Mesenchymal stem cell (in vitro differentiated cells and primary cell): ENCODE data around the gene CHRM3.

Experiments
- DNase-seq: peaks from one replicate; pipeline ENCODE4 v3.0.0-alpha.2; 2013
- H2AFZ ChIP-seq: one replicate; pipeline ENCODE4 v1.6.1; 2013; ENCODE audit warnings: low read depth, mild to moderate bottlenecking, control low read depth, inconsistent platforms, low read length, moderate library complexity
- H2AK5ac ChIP-seq: 2 replicates; pipeline ENCODE4 v1.6.1; 2013; ENCODE audit warnings: low read length, moderate library complexity, mild to moderate bottlenecking, inconsistent platforms; ENCODE audit not compliant: severe bottlenecking
- H2BK120ac ChIP-seq: one replicate; pipeline ENCODE4 v1.6.1; 2013; ENCODE audit warnings: low read depth, mild to moderate bottlenecking, inconsistent platforms, low read length, moderate library complexity
- H2BK12ac ChIP-seq, 2 experiments: one replicate each; pipeline ENCODE4 v1.6.1; 2013; ENCODE audit warnings: inconsistent platforms in 2 of 2, low read length in 2 of 2, mild to moderate bottlenecking in 2 of 2, moderate library complexity in 2 of 2, control low read depth in 1 of 2
- H2BK15ac ChIP-seq: one replicate; pipeline ENCODE4 v1.6.1; 2013; ENCODE audit warnings: mild to moderate bottlenecking, low read depth, inconsistent platforms; ENCODE audit not compliant: poor library complexity, severe bottlenecking
- H2BK5ac ChIP-seq: 2 replicates; pipeline ENCODE4 v1.6.1; 2013; ENCODE audit warnings: low read depth, mild to moderate bottlenecking, low read length, control low read depth, inconsistent platforms; ENCODE audit not compliant: poor library complexity, severe bottlenecking
- H3K14ac ChIP-seq, 2 experiments: one replicate each; pipeline ENCODE4 v1.6.1; 2013; ENCODE audit warnings: inconsistent platforms in 2 of 2, low read length in 2 of 2, control low read depth in 1 of 2, mild to moderate bottlenecking in 1 of 2, moderate library complexity in 1 of 2
- H3K18ac ChIP-seq, 2 experiments: one replicate each; pipeline ENCODE4 v1.6.1; 2013; ENCODE audit warnings: inconsistent platforms in 2 of 2, low read length in 2 of 2, control low read depth in 1 of 2, low read depth in 1 of 2, mild to moderate bottlenecking in 1 of 2
- H3K23ac ChIP-seq, 2 experiments: one replicate each; pipeline ENCODE4 v1.6.1; 2013; ENCODE audit warnings: inconsistent platforms in 2 of 2, low read length in 2 of 2, mild to moderate bottlenecking in 2 of 2, moderate library complexity in 2 of 2, control low read depth in 1 of 2
- H3K27ac ChIP-seq: 2 replicates; pipeline ENCODE4 v1.5.1; 2013; ENCODE audit warnings: mild to moderate bottlenecking, moderate library complexity, low read length, control low read depth, inconsistent platforms; ENCODE audit not compliant: poor library complexity, severe bottlenecking
- H3K27me3 ChIP-seq, 2 experiments: 2 replicates each; pipeline versions ENCODE4 v1.6.1 to v1.7.0; 2013; ENCODE audit warnings: low read length in 2 of 2, mild to moderate bottlenecking in 2 of 2, moderate library complexity in 2 of 2, control low read depth in 1 of 2, inconsistent platforms in 1 of 2; ENCODE audit not compliant: control insufficient read depth in 1 of 2, insufficient read depth in 1 of 2
- H3K36me3 ChIP-seq, 2 experiments: 2 replicates each; pipeline versions ENCODE4 v1.6.1 to v1.7.0; 2013; ENCODE audit warnings: low read length in 2 of 2, control low read depth in 1 of 2, inconsistent platforms in 1 of 2, low read depth in 1 of 2, mild to moderate bottlenecking in 1 of 2; ENCODE audit not compliant: insufficient read depth in 2 of 2, control insufficient read depth in 1 of 2
- H3K4ac ChIP-seq, 2 experiments: one replicate each; pipeline ENCODE4 v1.6.1; 2013; ENCODE audit warnings: inconsistent platforms in 2 of 2, low read length in 2 of 2, mild to moderate bottlenecking in 2 of 2, moderate library complexity in 2 of 2, control low read depth in 1 of 2, low read depth in 1 of 2
- H3K4me1 ChIP-seq: 2 replicates; pipeline ENCODE4 v1.6.1; 2013; ENCODE audit warnings: low read depth, low read length, control low read depth; ENCODE audit not compliant: control insufficient read depth, insufficient read depth
- H3K4me2 ChIP-seq: 2 replicates; pipeline ENCODE4 v1.6.1; 2013; ENCODE audit warnings: low read length, mild to moderate bottlenecking, inconsistent platforms; ENCODE audit not compliant: poor library complexity, severe bottlenecking
- H3K4me3 ChIP-seq, 2 experiments: 2 replicates each; pipeline versions ENCODE4 v1.5.1 to v1.7.0; 2013; ENCODE audit warnings: low read length in 2 of 2, mild to moderate bottlenecking in 2 of 2, control low read depth in 1 of 2, low read depth in 1 of 2; ENCODE audit not compliant: insufficient read depth in 1 of 2
- H3K79me1 ChIP-seq: replicated peaks from 2 replicates; pipeline ENCODE4 v1.6.1; 2013; ENCODE audit warnings: mild to moderate bottlenecking, control low read depth, low read length, inconsistent platforms; ENCODE audit not compliant: poor library complexity, severe bottlenecking
- H3K9ac ChIP-seq: 2 replicates; pipeline ENCODE4 v1.7.0; 2013; ENCODE audit warnings: mild to moderate bottlenecking, low read length, moderate library complexity
- H3K9me3 ChIP-seq: 2 replicates; pipeline ENCODE4 v1.7.0; 2013; ENCODE audit warnings: mild to moderate bottlenecking, low read length; ENCODE audit not compliant: control insufficient read depth
- H4K8ac ChIP-seq: one replicate; pipeline ENCODE4 v1.6.1; 2013; ENCODE audit warnings: inconsistent platforms, mild to moderate bottlenecking, low read length, moderate library complexity
- H4K91ac ChIP-seq: one replicate; pipeline ENCODE4 v1.6.1; 2013; ENCODE audit warnings: mild to moderate bottlenecking, low read length, inconsistent platforms
- WGBS: methylation state at CpG from one replicate; pipeline ENCODE4 v1.1.7; 2013; ENCODE audit warnings: mixed read lengths; 5-methylcytosine and 5-hydroxymethylcytosine counted together

The CHRM3 gene

GRCh38 chr1:239418681-239419080, 32.3 kb downstream of the CHRM3 start:
- Histone ChIP-seq H2BK5ac (no peak overlapping the region), H3K36me3 (no peaks in the 10 kb centered on the region), H2BK15ac (no peak overlapping the region), H2BK12ac (no peak overlapping the region), H3K4ac (no peak overlapping the region), H3K9ac (no peak overlapping the region), H3K27ac (no peak overlapping the region), H3K14ac (no peak overlapping the region), H3K18ac (no peak overlapping the region), H3K4me3 (no peak overlapping the region), H3K27me3 (no peaks in the 10 kb centered on the region), H4K91ac (no peak overlapping the region), H2BK120ac (no peak overlapping the region), H2AFZ (no peak overlapping the region), H2AK5ac (no peak overlapping the region), H3K4me2 (no peak overlapping the region), H3K4me1 (no peaks in the 10 kb centered on the region), H3K23ac (no peak overlapping the region), H3K79me1 (no peaks in the 10 kb centered on the region), H4K8ac (no peak overlapping the region), H3K9me3 (no peaks in the 10 kb centered on the region)
- WGBS, result 79% methylated on average over 1 of the region's 1 CpG
- no peak for DNase-seq

DNA sequence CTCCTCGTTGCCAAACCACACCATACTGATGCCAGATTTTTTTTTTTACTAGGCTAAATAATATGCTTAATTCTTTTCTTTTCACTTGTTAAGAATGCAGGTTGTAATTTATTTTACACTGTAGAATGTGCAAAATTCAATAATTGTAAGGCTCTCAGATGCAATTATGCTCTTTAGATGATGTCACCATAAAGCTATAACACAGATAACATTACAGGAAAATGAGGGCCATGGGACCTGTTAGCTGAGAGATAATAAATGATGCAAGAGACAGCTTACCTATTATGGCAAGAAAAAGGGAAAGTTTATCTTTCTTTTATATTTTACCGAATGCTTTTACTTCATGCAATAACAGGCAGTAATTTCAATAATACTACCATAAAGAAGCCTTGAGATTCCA, 35.4 kb downstream of the CHRM3 start:
- H2BK5ac ChIP-seq, result no peak overlapping the region
- H4K8ac ChIP-seq, result no peak overlapping the region
- H3K27me3 ChIP-seq, result no peaks in the 10 kb centered on the region
- no peaks in the 10 kb centered on the region for H3K4me1 ChIP-seq
- no peak overlapping the region for H3K27ac ChIP-seq
- H3K23ac ChIP-seq, result no peak overlapping the region
- H2BK12ac ChIP-seq, result no peak overlapping the region
- H3K14ac ChIP-seq, result no peak overlapping the region
- H2BK120ac ChIP-seq, result no peak overlapping the region
- WGBS, result no CpG with 5 or more reads among the region's 2 CpGs
- H2AK5ac ChIP-seq, result no peak overlapping the region
- no peaks in the 10 kb centered on the region for H3K36me3 ChIP-seq
- no peaks in the 10 kb centered on the region for H3K9me3 ChIP-seq
- no peak overlapping the region for H3K4me2 ChIP-seq
- no peak overlapping the region for H2AFZ ChIP-seq
- H3K18ac ChIP-seq, result no peak overlapping the region
- no peak overlapping the region for H3K4ac ChIP-seq
- H4K91ac ChIP-seq, result no peak overlapping the region
- no peak overlapping the region for H2BK15ac ChIP-seq
- DNase-seq, result no peak
- H3K9ac ChIP-seq, result no peak overlapping the region
- H3K79me1 ChIP-seq, result no peaks in the 10 kb centered on the region
- H3K4me3 ChIP-seq, result no peak overlapping the region

- Histone ChIP-seq H2BK12ac (no peak overlapping the region), H3K23ac (no peak overlapping the region), H3K14ac (no peak overlapping the region), H2AFZ (no peak overlapping the region), H2BK120ac (no peak overlapping the region), H3K9ac (no peak overlapping the region), H2BK15ac (no peak overlapping the region), H2BK5ac (no peak overlapping the region), H3K27me3 (no peaks in the 10 kb centered on the region), H3K36me3 (no peaks in the 10 kb centered on the region), H3K18ac (no peak overlapping the region), H3K4me1 (peaks cover 1% of the 10 kb centered on the region), H4K8ac (no peak overlapping the region), H3K4me2 (no peak overlapping the region), H3K9me3 (no peaks in the 10 kb centered on the region), H3K4ac (no peak overlapping the region), H4K91ac (no peak overlapping the region), H2AK5ac (no peak overlapping the region), H3K27ac (no peak overlapping the region), H3K4me3 (no peak overlapping the region), H3K79me1 (no peaks in the 10 kb centered on the region)
- DNase-seq, result no peak
- WGBS, result 75% methylated on average over 2 of the region's 3 CpGs
Measured at GRCh38 chr1:239422818-239423217, 36.5 kb downstream of the CHRM3 start.

DNA sequence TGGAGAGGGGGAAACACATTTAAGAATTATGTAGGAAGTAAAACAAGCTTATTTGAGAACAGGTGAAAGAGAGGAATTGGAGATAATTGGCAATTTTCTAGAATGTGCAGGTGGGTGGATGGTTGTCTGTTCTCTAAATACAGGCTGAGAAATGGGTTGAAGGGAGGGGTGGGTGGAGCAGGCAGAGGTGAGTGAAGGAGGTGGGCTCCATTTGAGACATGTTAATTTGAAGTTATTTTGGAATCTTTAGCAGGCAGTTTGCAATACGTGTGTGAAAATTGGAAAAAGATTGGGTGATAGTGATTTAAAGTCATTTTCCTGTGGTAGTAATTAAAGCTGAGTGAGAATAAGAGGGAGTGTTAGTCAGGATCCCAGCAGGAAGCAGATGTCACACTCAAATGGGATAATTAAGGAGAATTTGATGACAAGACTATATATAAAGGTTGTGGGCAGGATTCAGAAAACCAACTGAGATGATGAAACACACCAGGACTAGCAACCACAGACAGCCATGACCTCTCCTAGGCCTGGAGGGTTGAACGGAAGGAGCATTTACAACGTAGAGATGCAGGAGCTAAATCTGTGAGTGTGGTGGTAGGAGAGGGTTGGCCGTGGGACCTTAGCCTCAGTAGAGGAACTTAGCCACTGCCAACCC, 40.6 kb downstream of the CHRM3 start:
- Histone ChIP-seq H3K23ac (no peak overlapping the region), H3K27me3 (no peaks in the 10 kb centered on the region), H3K27ac (no peak overlapping the region)

More for the DNA sequence above, 40.6 kb downstream of the CHRM3 start:
- no peak overlapping the region for H2AFZ ChIP-seq
- H2BK5ac ChIP-seq, result no peak overlapping the region
- H3K9me3 ChIP-seq, result no peaks in the 10 kb centered on the region
- peaks cover 1% of the 10 kb centered on the region for H3K4me1 ChIP-seq
- no peak overlapping the region for H3K4ac ChIP-seq
- H3K9ac ChIP-seq, result no peak overlapping the region
- H2BK15ac ChIP-seq, result no peak overlapping the region
- no peak overlapping the region for H3K18ac ChIP-seq
- H2BK120ac ChIP-seq, result no peak overlapping the region
- no peak overlapping the region for H3K4me2 ChIP-seq
- no peak for DNase-seq
- no peak overlapping the region for H3K4me3 ChIP-seq
- H4K8ac ChIP-seq, result no peak overlapping the region
- H2AK5ac ChIP-seq, result no peak overlapping the region
- WGBS, result 65% methylated on average over 4 of the region's 4 CpGs
- no peaks in the 10 kb centered on the region for H3K36me3 ChIP-seq
- H2BK12ac ChIP-seq, result no peak overlapping the region
- H4K91ac ChIP-seq, result no peak overlapping the region
- H3K14ac ChIP-seq, result no peak overlapping the region
- H3K79me1 ChIP-seq, result no peaks in the 10 kb centered on the region
